HCT116 (cell line): ENCODE measurements around the gene ETHE1. TPM values are rescaled to one million over a fixed set of nuclear protein-coding genes. Genes with fewer than 3 reads are reported as not detected.

Experiments
- ATAC-seq: fragments of 200-7000 bp; cut with Tn5 transposase; 2 replicates; pipeline ENCODE4 v1.9.1; 2020; ENCODE audit warnings: mild to moderate bottlenecking, moderate library complexity
- BruUV-seq: library from RNA; stranded (reverse); fragments of 400-500 nt; replicated peaks from 2 replicates; lab custom pipeline; 2021; lab: Mats Ljungman, UMichigan
- CTCF ChIA-PET: fragments of 300-600 bp; sonication (Branson Sonifier 250); formaldehyde crosslinking; loops from one replicate; lab custom pipeline; 2021; ENCODE audit warnings: antibody characterized with exemption; lab: Charles Lee
- POLR2A ChIA-PET: fragments of 300-600, 350-600 bp; sonication (Branson Sonifier 250); formaldehyde crosslinking; loops from one replicate; lab custom pipeline; 2021; ENCODE audit warnings: antibody characterized with exemption; lab: Charles Lee
- RAD21 ChIA-PET, 2 experiments: fragments of 300-600 bp; sonication (Branson Sonifier 250); formaldehyde crosslinking; loops; one replicate each; lab custom pipeline; 2023; ENCODE audit warnings: low total read pairs in 2 of 2; ENCODE audit not compliant: uncharacterized antibody in 2 of 2, unreplicated experiment in 2 of 2, low non-redundant PET in 1 of 2; lab: Charles Lee
- DNase-seq: peaks from one replicate; pipeline ENCODE4 v3.0.0-alpha.2; 2010; ENCODE audit warnings: low read depth, low spot score
- H2AFZ ChIP-seq: fragments of 200-600 bp; shearing (Covaris generic), sonication (generic); 2 replicates; pipeline ENCODE4 v1.6.1; 2017; ENCODE audit warnings: low read depth, mixed run types, mixed read lengths, antibody characterized with exemption, low read length; ENCODE audit not compliant: poor library complexity, severe bottlenecking
- H3K27ac ChIP-seq: 2 replicates; pipeline ENCODE4 v1.5.1; 2012; ENCODE audit warnings: low read depth, low read length
- H3K27me3 ChIP-seq: fragments of 200-600 bp; sonication (generic); 2 replicates; pipeline ENCODE4 v1.6.1; 2016; ENCODE audit warnings: mixed run types, low read length, mixed read lengths; ENCODE audit not compliant: insufficient read depth
- H3K36me3 ChIP-seq, 2 experiments: fragments of 200-500 bp in 1 of 2; fragments of 200-600 bp in 1 of 2; sonication (Bioruptor generic) in 1 of 2; sonication (generic) in 1 of 2; 2 replicates each; pipeline versions ENCODE4 v1.5.1 to v1.6.1; 2014 to 2016; ENCODE audit warnings: low read length in 2 of 2, inconsistent platforms in 1 of 2, mixed read lengths in 1 of 2, mixed run types in 1 of 2; ENCODE audit not compliant: insufficient read depth in 2 of 2, control insufficient read depth in 1 of 2
- H3K4me1 ChIP-seq, 2 experiments: fragments of 200-600 bp in 1 of 2; sonication (generic) in 1 of 2; 2 replicates each; pipeline versions ENCODE4 v1.5.1 to v1.6.1; 2012 to 2017; ENCODE audit warnings: low read length in 2 of 2, inconsistent platforms in 1 of 2, mild to moderate bottlenecking in 1 of 2, mixed read lengths in 1 of 2, mixed run types in 1 of 2, moderate library complexity in 1 of 2; ENCODE audit not compliant: insufficient read depth in 2 of 2, control insufficient read depth in 1 of 2
- H3K4me2 ChIP-seq: fragments of 200-600 bp; sonication (generic); 2 replicates; pipeline ENCODE4 v1.6.1; 2017; ENCODE audit warnings: mixed run types, low read length, mixed read lengths
- H3K4me3 ChIP-seq, 2 experiments: fragments of 200-600 bp in 1 of 2; sonication (generic) in 1 of 2; replicated peaks in 1 of 2; 2 replicates each; pipeline ENCODE4 v1.5.1; 2011 to 2016; ENCODE audit warnings: low read length in 2 of 2, control low read depth in 1 of 2, low read depth in 1 of 2, mild to moderate bottlenecking in 1 of 2, mixed read lengths in 1 of 2, mixed run types in 1 of 2
- H3K79me2 ChIP-seq: fragments of 200-600 bp; sonication (generic); 2 replicates; pipeline ENCODE4 v1.6.1; 2017; ENCODE audit warnings: mild to moderate bottlenecking, mixed run types, low read length, moderate library complexity, mixed read lengths; ENCODE audit not compliant: insufficient read depth
- H3K9ac ChIP-seq: fragments of 200-600 bp; sonication (generic); 2 replicates; pipeline ENCODE4 v1.6.1; 2016; ENCODE audit warnings: low read length, mixed read lengths
- H3K9me2 ChIP-seq: fragments of 200-600 bp; sonication (generic), shearing (Covaris generic); 2 replicates; pipeline ENCODE4 v1.6.1; 2017; ENCODE audit warnings: mixed run types, mild to moderate bottlenecking, moderate library complexity; ENCODE audit not compliant: insufficient read depth
- H3K9me3 ChIP-seq, 2 experiments: fragments of 200-500 bp in 1 of 2; fragments of 200-600 bp in 1 of 2; sonication (Bioruptor generic) in 1 of 2; sonication (generic) in 1 of 2; 2 replicates each; pipeline ENCODE4 v1.6.1; 2014 to 2017; ENCODE audit warnings: low read length in 2 of 2, mixed read lengths in 2 of 2, inconsistent platforms in 1 of 2, low read depth in 1 of 2, mild to moderate bottlenecking in 1 of 2, mixed run types in 1 of 2, moderate library complexity in 1 of 2; ENCODE audit not compliant: control insufficient read depth in 1 of 2, insufficient read depth in 1 of 2
- H4K20me1 ChIP-seq: fragments of 200-600 bp; sonication (generic), shearing (Covaris generic); 2 replicates; pipeline ENCODE4 v1.6.1; 2017; ENCODE audit warnings: mixed run types, mild to moderate bottlenecking, moderate library complexity; ENCODE audit not compliant: insufficient read depth
- CTCF ChIP-seq, 3 experiments: fragments of 200-600 bp in 1 of 3; sonication (generic) in 1 of 3; IDR thresholded peaks in 2 of 3; conservative IDR thresholded peaks in 1 of 3; 2 replicates each; pipeline ENCODE4 v1.5.1; 2012 to 2017; ENCODE audit warnings: low read depth in 2 of 3, low read length in 2 of 3, antibody characterized with exemption in 1 of 3, borderline replicate concordance in 1 of 3, control low read depth in 1 of 3, mild to moderate bottlenecking in 1 of 3, mixed read lengths in 1 of 3, mixed run types in 1 of 3, moderate library complexity in 1 of 3; ENCODE audit not compliant: insufficient read depth in 1 of 3
- EZH2 ChIP-seq: fragments of 200-600 bp; sonication (generic); IDR thresholded peaks from 2 replicates; pipeline ENCODE4 v1.6.1; 2017; ENCODE audit warnings: antibody characterized with exemption, mixed run types
- FOSL1 ChIP-seq: IDR thresholded peaks from 2 replicates; pipeline ENCODE4 v1.6.1; 2012; ENCODE audit warnings: low read depth
- JUND ChIP-seq: IDR thresholded peaks from 2 replicates; pipeline ENCODE4 v1.6.1; 2012
- SP1 ChIP-seq: IDR thresholded peaks from 2 replicates; pipeline ENCODE4 v1.6.1; 2012; ENCODE audit warnings: low read depth
- YY1 ChIP-seq: IDR thresholded peaks from 2 replicates; pipeline ENCODE4 v1.6.1; 2011; ENCODE audit warnings: low read length, low read depth, moderate library complexity, mild to moderate bottlenecking; ENCODE audit not compliant: insufficient replicate concordance; ENCODE audit errors: extremely low read depth
- ZBTB33 ChIP-seq: IDR thresholded peaks from 2 replicates; pipeline ENCODE4 v1.6.1; 2011; ENCODE audit warnings: mild to moderate bottlenecking, low read length, moderate library complexity; ENCODE audit not compliant: insufficient replicate concordance; ENCODE audit errors: extremely low read depth
- ZNF274 ChIP-seq: fragments of 200-500 bp; sonication (Bioruptor generic); IDR thresholded peaks from 2 replicates; pipeline ENCODE4 v1.6.1; 2014; ENCODE audit warnings: mild to moderate bottlenecking, low read depth, low read length, inconsistent platforms
- intact Hi-C: fragments of 100-400 bp; cut with micrococcal nuclease; formaldehyde crosslinking; loops from 2 replicates; pipeline ENCODE4 v1.10.0; 2022
- total RNA-seq: library from RNA; stranded (reverse); gene quantifications from one replicate; pipeline ENCODE4 v1.2.1, GENCODE V29; 2021; ENCODE audit not compliant: unreplicated experiment

Gene ETHE1
- total RNA-seq, 1 experiment from 2014 or later = 64.3 TPM

- Histone ChIP-seq H3K4me3 (no peak overlapping the region), H3K79me2 (no peaks in the 10 kb centered on the region), H4K20me1 (no peaks in the 10 kb centered on the region), H3K9ac (no peak overlapping the region), H3K4me2 (no peak overlapping the region), H2AFZ (no peak overlapping the region), H3K4me1 (peaks cover 11 to 25% of the 10 kb centered on the region in 2 experiments), H3K36me3 (no peaks in the 10 kb centered on the region), H3K27me3 (no peaks in the 10 kb centered on the region), H3K9me3 (no peaks in the 10 kb centered on the region), H3K27ac (no peak overlapping the region), H3K9me2 (no peaks in the 10 kb centered on the region)
- no peak for ATAC-seq
- no TSS peak for BruUV-seq
- RAD21 ChIA-PET = no interaction called here
- TF ChIP-seq EZH2 (no peak), FOSL1 (no peak), ZBTB33 (no peak), JUND (no peak), SP1 (no peak), CTCF (IDR thresholded peaks at IDR 0.05 in 2 of 3, conservative IDR thresholded peaks at IDR 0.05 in 1 of 3; ENCODE audit: borderline replicate concordance in 1 of 3, insufficient read depth in 1 of 3, low read depth in 2 of 3, low read length in 2 of 3) (no peak), YY1 (no peak), ZNF274 (no peak)
- no peak for DNase-seq
- CTCF ChIA-PET = no interaction called here
- intact Hi-C loops = no loop called here
- POLR2A ChIA-PET = no interaction called here
These were observed 47.8 kb downstream of the ETHE1 start for GRCh38 chr19:43479226-43479625.
